Ammon's horn (tissue), 1 donor: ENCODE measurements around the gene MACROD2.

Experiments
- DNase-seq: peaks from one replicate; pipeline ENCODE4 v3.0.0-alpha.2; 2016; ENCODE audit warnings: low spot score

The MACROD2 gene

GRCh38 chr20:14470231-14470899, 475.0 kb downstream of the MACROD2 start:
- DNase-seq = no peak

- no peak for DNase-seq
These were observed 475.8 kb downstream of the MACROD2 start for GRCh38 chr20:14470977-14471661.

GRCh38 chr20:14477125-14477524, 481.8 kb downstream of the MACROD2 start:
- no peak for DNase-seq

GRCh38 chr20:14478126-14478525, 482.8 kb downstream of the MACROD2 start:
- no peak for DNase-seq

GRCh38 chr20:14481863-14482262, 486.5 kb downstream of the MACROD2 start:
- DNase-seq = no peak

GRCh38 chr20:14488212-14488611, 492.9 kb downstream of the MACROD2 start:
- DNase-seq = no peak

- no peak for DNase-seq
These were observed 493.6 kb downstream of the MACROD2 start for GRCh38 chr20:14488756-14489479.

- DNase-seq = no peak
These were observed 494.2 kb downstream of the MACROD2 start for GRCh38 chr20:14489544-14489943.

GRCh38 chr20:14491436-14491835, 496.1 kb downstream of the MACROD2 start:
- DNase-seq = peak; percentile 23

- no peak for DNase-seq
These were observed 498.1 kb downstream of the MACROD2 start for GRCh38 chr20:14493408-14493807.

- DNase-seq = no peak
These were observed 499.0 kb downstream of the MACROD2 start for GRCh38 chr20:14494355-14494754.

GRCh38 chr20:14495066-14495465, 499.8 kb downstream of the MACROD2 start:
- DNase-seq = no peak

- no peak for DNase-seq
These were observed 501.7 kb downstream of the MACROD2 start for GRCh38 chr20:14497004-14497403.

- no peak for DNase-seq
These were observed 503.5 kb downstream of the MACROD2 start for GRCh38 chr20:14498772-14499171.

- DNase-seq = no peak
These were observed 510.2 kb downstream of the MACROD2 start for GRCh38 chr20:14505476-14505875.

GRCh38 chr20:14507711-14508110, 512.4 kb downstream of the MACROD2 start:
- DNase-seq = no peak

GRCh38 chr20:14510341-14510740, 515.0 kb downstream of the MACROD2 start:
- DNase-seq = no peak

GRCh38 chr20:14512839-14513238, 517.5 kb downstream of the MACROD2 start:
- DNase-seq = no peak

- DNase-seq = no peak
These were observed 523.3 kb downstream of the MACROD2 start for GRCh38 chr20:14518648-14519047.

- DNase-seq = no peak
These were observed 525.7 kb downstream of the MACROD2 start for GRCh38 chr20:14521016-14521415.

- DNase-seq = no peak
These were observed 526.1 kb downstream of the MACROD2 start for GRCh38 chr20:14521436-14521835.

- DNase-seq = no peak
These were observed 527.3 kb downstream of the MACROD2 start for GRCh38 chr20:14522595-14522994.

GRCh38 chr20:14523090-14523489, 527.8 kb downstream of the MACROD2 start:
- no peak for DNase-seq
